Mesenchymal stem cell (in vitro differentiated cells and primary cell): ENCODE measurements around the gene TMED8.
A peak's percentile ranks its signal among the peaks of the same experiment; 100 is the strongest.

Experiments
- DNase-seq: peaks from one replicate; pipeline ENCODE4 v3.0.0-alpha.2; 2013
- H2AFZ ChIP-seq: one replicate; pipeline ENCODE4 v1.6.1; 2013; ENCODE audit warnings: low read depth, mild to moderate bottlenecking, control low read depth, inconsistent platforms, low read length, moderate library complexity
- H2AK5ac ChIP-seq: 2 replicates; pipeline ENCODE4 v1.6.1; 2013; ENCODE audit warnings: low read length, moderate library complexity, mild to moderate bottlenecking, inconsistent platforms; ENCODE audit not compliant: severe bottlenecking
- H2BK120ac ChIP-seq: one replicate; pipeline ENCODE4 v1.6.1; 2013; ENCODE audit warnings: low read depth, mild to moderate bottlenecking, inconsistent platforms, low read length, moderate library complexity
- H2BK12ac ChIP-seq, 2 experiments: one replicate each; pipeline ENCODE4 v1.6.1; 2013; ENCODE audit warnings: inconsistent platforms in 2 of 2, low read length in 2 of 2, mild to moderate bottlenecking in 2 of 2, moderate library complexity in 2 of 2, control low read depth in 1 of 2
- H2BK15ac ChIP-seq: one replicate; pipeline ENCODE4 v1.6.1; 2013; ENCODE audit warnings: mild to moderate bottlenecking, low read depth, inconsistent platforms; ENCODE audit not compliant: poor library complexity, severe bottlenecking
- H2BK5ac ChIP-seq: 2 replicates; pipeline ENCODE4 v1.6.1; 2013; ENCODE audit warnings: low read depth, mild to moderate bottlenecking, low read length, control low read depth, inconsistent platforms; ENCODE audit not compliant: poor library complexity, severe bottlenecking
- H3K14ac ChIP-seq, 2 experiments: one replicate each; pipeline ENCODE4 v1.6.1; 2013; ENCODE audit warnings: inconsistent platforms in 2 of 2, low read length in 2 of 2, control low read depth in 1 of 2, mild to moderate bottlenecking in 1 of 2, moderate library complexity in 1 of 2
- H3K18ac ChIP-seq, 2 experiments: one replicate each; pipeline ENCODE4 v1.6.1; 2013; ENCODE audit warnings: inconsistent platforms in 2 of 2, low read length in 2 of 2, control low read depth in 1 of 2, low read depth in 1 of 2, mild to moderate bottlenecking in 1 of 2
- H3K23ac ChIP-seq, 2 experiments: one replicate each; pipeline ENCODE4 v1.6.1; 2013; ENCODE audit warnings: inconsistent platforms in 2 of 2, low read length in 2 of 2, mild to moderate bottlenecking in 2 of 2, moderate library complexity in 2 of 2, control low read depth in 1 of 2
- H3K27ac ChIP-seq: 2 replicates; pipeline ENCODE4 v1.5.1; 2013; ENCODE audit warnings: mild to moderate bottlenecking, moderate library complexity, low read length, control low read depth, inconsistent platforms; ENCODE audit not compliant: poor library complexity, severe bottlenecking
- H3K27me3 ChIP-seq, 2 experiments: 2 replicates each; pipeline versions ENCODE4 v1.6.1 to v1.7.0; 2013; ENCODE audit warnings: low read length in 2 of 2, mild to moderate bottlenecking in 2 of 2, moderate library complexity in 2 of 2, control low read depth in 1 of 2, inconsistent platforms in 1 of 2; ENCODE audit not compliant: control insufficient read depth in 1 of 2, insufficient read depth in 1 of 2
- H3K36me3 ChIP-seq, 2 experiments: 2 replicates each; pipeline versions ENCODE4 v1.6.1 to v1.7.0; 2013; ENCODE audit warnings: low read length in 2 of 2, control low read depth in 1 of 2, inconsistent platforms in 1 of 2, low read depth in 1 of 2, mild to moderate bottlenecking in 1 of 2; ENCODE audit not compliant: insufficient read depth in 2 of 2, control insufficient read depth in 1 of 2
- H3K4ac ChIP-seq, 2 experiments: one replicate each; pipeline ENCODE4 v1.6.1; 2013; ENCODE audit warnings: inconsistent platforms in 2 of 2, low read length in 2 of 2, mild to moderate bottlenecking in 2 of 2, moderate library complexity in 2 of 2, control low read depth in 1 of 2, low read depth in 1 of 2
- H3K4me1 ChIP-seq: 2 replicates; pipeline ENCODE4 v1.6.1; 2013; ENCODE audit warnings: low read depth, low read length, control low read depth; ENCODE audit not compliant: control insufficient read depth, insufficient read depth
- H3K4me2 ChIP-seq: 2 replicates; pipeline ENCODE4 v1.6.1; 2013; ENCODE audit warnings: low read length, mild to moderate bottlenecking, inconsistent platforms; ENCODE audit not compliant: poor library complexity, severe bottlenecking
- H3K4me3 ChIP-seq, 2 experiments: 2 replicates each; pipeline versions ENCODE4 v1.5.1 to v1.7.0; 2013; ENCODE audit warnings: low read length in 2 of 2, mild to moderate bottlenecking in 2 of 2, control low read depth in 1 of 2, low read depth in 1 of 2; ENCODE audit not compliant: insufficient read depth in 1 of 2
- H3K79me1 ChIP-seq: replicated peaks from 2 replicates; pipeline ENCODE4 v1.6.1; 2013; ENCODE audit warnings: mild to moderate bottlenecking, control low read depth, low read length, inconsistent platforms; ENCODE audit not compliant: poor library complexity, severe bottlenecking
- H3K9ac ChIP-seq: 2 replicates; pipeline ENCODE4 v1.7.0; 2013; ENCODE audit warnings: mild to moderate bottlenecking, low read length, moderate library complexity
- H3K9me3 ChIP-seq: 2 replicates; pipeline ENCODE4 v1.7.0; 2013; ENCODE audit warnings: mild to moderate bottlenecking, low read length; ENCODE audit not compliant: control insufficient read depth
- H4K8ac ChIP-seq: one replicate; pipeline ENCODE4 v1.6.1; 2013; ENCODE audit warnings: inconsistent platforms, mild to moderate bottlenecking, low read length, moderate library complexity
- H4K91ac ChIP-seq: one replicate; pipeline ENCODE4 v1.6.1; 2013; ENCODE audit warnings: mild to moderate bottlenecking, low read length, inconsistent platforms
- WGBS: methylation state at CpG from one replicate; pipeline ENCODE4 v1.1.7; 2013; ENCODE audit warnings: mixed read lengths; 5-methylcytosine and 5-hydroxymethylcytosine counted together

Gene TMED8

GRCh38 chr14:77377502-77377844 is 579 bp upstream of the TMED8 start:
- Histone ChIP-seq H2AFZ (peak overlapping the region; percentile 92), H4K8ac (no peak overlapping the region), H2AK5ac (no peak overlapping the region), H3K4me2 (peak overlapping the region; percentile 89), H3K9me3 (no peaks in the 10 kb centered on the region), H3K27ac (no peak overlapping the region), H2BK15ac (no peak overlapping the region), H4K91ac (no peak overlapping the region), H2BK5ac (no peak overlapping the region), H2BK12ac (no peak overlapping the region), H3K4me3 (peak overlapping the region; percentile 35 to 88), H3K79me1 (peaks cover 12% of the 10 kb centered on the region), H3K36me3 (no peaks in the 10 kb centered on the region), H3K4ac (no peak overlapping the region), H3K14ac (no peak overlapping the region), H3K4me1 (peaks cover 6% of the 10 kb centered on the region), H3K18ac (no peak overlapping the region), H3K23ac (no peak overlapping the region), H3K27me3 (no peaks in the 10 kb centered on the region), H3K9ac (peak overlapping the region; percentile 94), H2BK120ac (no peak overlapping the region)
- no peak for DNase-seq
- WGBS = 30% methylated on average over 10 of the region's 10 CpGs

- peak overlapping the region in 1 of 2 experiments; percentile 86 for H2BK12ac ChIP-seq
- no peak overlapping the region for H4K91ac ChIP-seq
- H3K27ac ChIP-seq = no peak overlapping the region
- no peaks in the 10 kb centered on the region for H3K27me3 ChIP-seq
- no peak overlapping the region for H2AK5ac ChIP-seq
- peak overlapping the region; percentile 80 to 88 for H3K4me3 ChIP-seq
- peak overlapping the region in 1 of 2 experiments; percentile 75 for H3K4ac ChIP-seq
- H2AFZ ChIP-seq = peak overlapping the region; percentile 92
- H3K14ac ChIP-seq = peak overlapping the region in 1 of 2 experiments; percentile 79
- peak overlapping the region; percentile 94 for H3K9ac ChIP-seq
- no peak overlapping the region for H2BK120ac ChIP-seq
- peak overlapping the region in 1 of 2 experiments; percentile 72 for H3K18ac ChIP-seq
- peak overlapping the region; percentile 47 for H4K8ac ChIP-seq
- no peak overlapping the region for H2BK5ac ChIP-seq
- H3K9me3 ChIP-seq = no peaks in the 10 kb centered on the region
- H3K79me1 ChIP-seq = peaks cover 12% of the 10 kb centered on the region
- DNase-seq = peak; percentile 19
- H3K36me3 ChIP-seq = no peaks in the 10 kb centered on the region
- 30% methylated on average over 24 of the region's 24 CpGs for WGBS
- no peak overlapping the region for H2BK15ac ChIP-seq
- peak overlapping the region in 1 of 2 experiments; percentile 99 for H3K23ac ChIP-seq
- peaks cover 6% of the 10 kb centered on the region for H3K4me1 ChIP-seq
- peak overlapping the region; percentile 81 for H3K4me2 ChIP-seq
These were observed 722 bp downstream of the TMED8 start for GRCh38 chr14:77375973-77376770.

GRCh38 chr14:77375164-77375950 is 1.5 kb downstream of the TMED8 start:
- Histone ChIP-seq H2BK120ac (no peak overlapping the region), H3K4me2 (no peak overlapping the region), H3K4ac (no peak overlapping the region), H3K9ac (peak overlapping the region; percentile 94), H3K27me3 (no peaks in the 10 kb centered on the region), H2AK5ac (no peak overlapping the region), H3K23ac (no peak overlapping the region), H3K4me1 (peaks cover 6% of the 10 kb centered on the region), H3K27ac (no peak overlapping the region), H2BK15ac (no peak overlapping the region), H3K4me3 (peak overlapping the region in 1 of 2 experiments; percentile 88), H3K14ac (no peak overlapping the region), H3K9me3 (no peaks in the 10 kb centered on the region), H2BK12ac (no peak overlapping the region), H4K91ac (no peak overlapping the region), H3K18ac (no peak overlapping the region), H2AFZ (no peak overlapping the region), H4K8ac (no peak overlapping the region), H2BK5ac (no peak overlapping the region), H3K79me1 (peaks cover 12% of the 10 kb centered on the region), H3K36me3 (no peaks in the 10 kb centered on the region)
- no peak for DNase-seq
- WGBS = 93% methylated on average over 8 of the region's 9 CpGs

- H3K14ac ChIP-seq = no peak overlapping the region
- H3K4ac ChIP-seq = no peak overlapping the region
- H4K8ac ChIP-seq = no peak overlapping the region
- H3K36me3 ChIP-seq = no peaks in the 10 kb centered on the region
- H4K91ac ChIP-seq = no peak overlapping the region
- no peak overlapping the region for H3K4me2 ChIP-seq
- no peak overlapping the region for H2BK15ac ChIP-seq
- H3K9me3 ChIP-seq = no peaks in the 10 kb centered on the region
- H3K18ac ChIP-seq = no peak overlapping the region
- no peaks in the 10 kb centered on the region for H3K27me3 ChIP-seq
- peaks cover 13% of the 10 kb centered on the region for H3K79me1 ChIP-seq
- peak; percentile 95 for DNase-seq
- H2BK12ac ChIP-seq = no peak overlapping the region
- no peak overlapping the region for H2AK5ac ChIP-seq
- no peak overlapping the region for H2AFZ ChIP-seq
- H2BK120ac ChIP-seq = no peak overlapping the region
- peak overlapping the region; percentile 40 for H3K27ac ChIP-seq
- no peak overlapping the region for H3K4me3 ChIP-seq
- no peak overlapping the region for H3K23ac ChIP-seq
- H3K9ac ChIP-seq = no peak overlapping the region
- peaks cover 5% of the 10 kb centered on the region for H3K4me1 ChIP-seq
- H2BK5ac ChIP-seq = no peak overlapping the region
- 4% methylated on average over 4 of the region's 4 CpGs for WGBS
These were observed 4.5 kb downstream of the TMED8 start for GRCh38 chr14:77372304-77372841.
